GM21447 (cell line): ENCODE results near the gene MUC20.
"Not testable (repeated sequence)": the region's sequence is repeated elsewhere in the genome, so short reads cannot be mapped to it uniquely, and the experiment has no call there.

Source experiments
- ATAC-seq: cut with Tn5 transposase; IDR thresholded peaks from one replicate; pipeline ENCODE4 v1.9.1; 2021; ENCODE audit not compliant: unreplicated experiment

MUC20 gene

GRCh38 chr3:195768831-195769303 lies 48.1 kb downstream of the MUC20 start:
- ATAC-seq = no peak

GRCh38 chr3:195769551-195769950 lies 48.8 kb downstream of the MUC20 start:
- no peak for ATAC-seq

GRCh38 chr3:195770081-195770840 lies 49.5 kb downstream of the MUC20 start:
- no peak for ATAC-seq

GRCh38 chr3:195770841-195771645 lies 50.3 kb downstream of the MUC20 start:
- not testable (repeated sequence) for ATAC-seq

GRCh38 chr3:195771646-195772300 lies 51.0 kb downstream of the MUC20 start:
- ATAC-seq = no peak

- ATAC-seq = no peak
These were observed 53.3 kb downstream of the MUC20 start for GRCh38 chr3:195773956-195774537.

GRCh38 chr3:195774917-195775316 lies 54.1 kb downstream of the MUC20 start:
- no peak for ATAC-seq

- no peak for ATAC-seq
These were observed 57.2 kb downstream of the MUC20 start for GRCh38 chr3:195777975-195778374.

- ATAC-seq = not testable (repeated sequence)
These were observed 60.5 kb downstream of the MUC20 start for GRCh38 chr3:195781236-195781635.
